Mesodermal cell (in vitro differentiated cells): ENCODE results near the gene ADD2.

Experiments
- H3K27ac ChIP-seq: 2 replicates; pipeline ENCODE4 v1.7.0; 2013; ENCODE audit warnings: mild to moderate bottlenecking, low read depth, low read length, moderate library complexity; ENCODE audit not compliant: severe bottlenecking
- H3K36me3 ChIP-seq: 2 replicates; pipeline ENCODE4 v1.7.1; 2013; ENCODE audit warnings: mild to moderate bottlenecking, low read length, moderate library complexity; ENCODE audit not compliant: control insufficient read depth, insufficient read depth
- H3K4me1 ChIP-seq: one replicate; pipeline ENCODE4 v1.7.1; 2013; ENCODE audit warnings: mild to moderate bottlenecking, low read length; ENCODE audit not compliant: insufficient read depth, control insufficient read depth, poor library complexity, severe bottlenecking
- H3K4me3 ChIP-seq: 2 replicates; pipeline ENCODE4 v1.7.0; 2013; ENCODE audit warnings: low read length, control low read depth, mild to moderate bottlenecking; ENCODE audit not compliant: insufficient read depth, poor library complexity, severe bottlenecking; ENCODE audit errors: extremely low read depth
- H3K9me3 ChIP-seq: 2 replicates; pipeline ENCODE4 v1.7.1; 2013; ENCODE audit warnings: mild to moderate bottlenecking, low read length, moderate library complexity; ENCODE audit not compliant: control insufficient read depth
- WGBS, 2 experiments: methylation state at CpG; one replicate each; pipeline ENCODE4 v1.1.5; 2013; ENCODE audit warnings: missing lambda C conversion rate in 2 of 2; ENCODE audit not compliant: insufficient coverage in 2 of 2; 5-methylcytosine and 5-hydroxymethylcytosine counted together

ADD2 gene

GRCh38 chr2:70720124-70720523 lies 47.9 kb downstream of the ADD2 start:
- 76 to 84% methylated on average over 2 to 6 of the region's 6 CpGs for WGBS, 2 experiments
- Histone ChIP-seq H3K36me3 (no peaks in the 10 kb centered on the region), H3K4me3 (no peak overlapping the region), H3K27ac (no peak overlapping the region), H3K9me3 (no peaks in the 10 kb centered on the region), H3K4me1 (no peaks in the 10 kb centered on the region)

GRCh38 chr2:70719231-70719630 lies 48.8 kb downstream of the ADD2 start:
- Histone ChIP-seq H3K4me3 (no peak overlapping the region), H3K27ac (no peak overlapping the region), H3K36me3 (no peaks in the 10 kb centered on the region), H3K4me1 (no peaks in the 10 kb centered on the region), H3K9me3 (no peaks in the 10 kb centered on the region)
- WGBS, 2 experiments, result 70 to 81% methylated on average over 2 to 3 of the region's 3 CpGs

- WGBS, 2 experiments, result 100% methylated on average over 1 of the region's 2 CpGs
- H3K9me3 ChIP-seq, result no peaks in the 10 kb centered on the region
- no peaks in the 10 kb centered on the region for H3K4me1 ChIP-seq
- no peaks in the 10 kb centered on the region for H3K36me3 ChIP-seq
- no peak overlapping the region for H3K4me3 ChIP-seq
- no peak overlapping the region for H3K27ac ChIP-seq
These were observed 49.3 kb downstream of the ADD2 start for GRCh38 chr2:70718736-70719135.

GRCh38 chr2:70718241-70718640 lies 49.8 kb downstream of the ADD2 start:
- H3K4me1 ChIP-seq, result no peaks in the 10 kb centered on the region
- H3K4me3 ChIP-seq, result no peak overlapping the region
- no peaks in the 10 kb centered on the region for H3K9me3 ChIP-seq
- H3K27ac ChIP-seq, result no peak overlapping the region
- WGBS, 2 experiments, result no CpG with 5 or more reads among the region's 2 CpGs
- no peaks in the 10 kb centered on the region for H3K36me3 ChIP-seq

GRCh38 chr2:70717431-70718038 lies 50.5 kb downstream of the ADD2 start:
- 90 to 98% methylated on average over 6 of the region's 7 CpGs for WGBS, 2 experiments

GRCh38 chr2:70716951-70717350 lies 51.0 kb downstream of the ADD2 start:
- Histone ChIP-seq H3K4me3 (no peak overlapping the region), H3K4me1 (no peaks in the 10 kb centered on the region), H3K9me3 (no peaks in the 10 kb centered on the region), H3K36me3 (peaks cover under 1% of the 10 kb centered on the region), H3K27ac (no peak overlapping the region)
- 94% methylated on average over 2 of the region's 3 CpGs for WGBS, 2 experiments

More at GRCh38 chr2:70717431-70718038, 50.5 kb downstream of the ADD2 start:
- no peaks in the 10 kb centered on the region for H3K4me1 ChIP-seq
- H3K36me3 ChIP-seq, result no peaks in the 10 kb centered on the region
- no peak overlapping the region for H3K27ac ChIP-seq
- no peak overlapping the region for H3K4me3 ChIP-seq
- H3K9me3 ChIP-seq, result no peaks in the 10 kb centered on the region

GRCh38 chr2:70716131-70716743 lies 51.8 kb downstream of the ADD2 start:
- 87 to 89% methylated on average over 3 to 6 of the region's 7 CpGs for WGBS, 2 experiments
- H3K9me3 ChIP-seq, result no peaks in the 10 kb centered on the region
- peaks cover 3% of the 10 kb centered on the region for H3K36me3 ChIP-seq
- no peak overlapping the region for H3K27ac ChIP-seq
- H3K4me1 ChIP-seq, result no peaks in the 10 kb centered on the region
- H3K4me3 ChIP-seq, result no peak overlapping the region

- Histone ChIP-seq H3K4me1 (no peaks in the 10 kb centered on the region), H3K27ac (no peak overlapping the region), H3K36me3 (peaks cover 3% of the 10 kb centered on the region), H3K4me3 (no peak overlapping the region), H3K9me3 (no peaks in the 10 kb centered on the region)
- 82 to 90% methylated on average over 5 to 6 of the region's 7 CpGs for WGBS, 2 experiments
These were observed 52.7 kb downstream of the ADD2 start for GRCh38 chr2:70715071-70715985.

- Histone ChIP-seq H3K27ac (no peak overlapping the region), H3K9me3 (no peaks in the 10 kb centered on the region), H3K4me3 (no peak overlapping the region), H3K36me3 (peaks cover 3% of the 10 kb centered on the region), H3K4me1 (no peaks in the 10 kb centered on the region)
- 96 to 98% methylated on average over 4 to 5 of the region's 5 CpGs for WGBS, 2 experiments
These were observed 53.7 kb downstream of the ADD2 start for GRCh38 chr2:70714141-70714905.

GRCh38 chr2:70712916-70713315 lies 55.1 kb downstream of the ADD2 start:
- H3K4me1 ChIP-seq, result no peaks in the 10 kb centered on the region
- H3K27ac ChIP-seq, result no peak overlapping the region
- H3K9me3 ChIP-seq, result no peaks in the 10 kb centered on the region
- H3K4me3 ChIP-seq, result no peak overlapping the region
- 95 to 100% methylated on average over 1 to 5 of the region's 5 CpGs for WGBS, 2 experiments
- peaks cover 3% of the 10 kb centered on the region for H3K36me3 ChIP-seq
